GM12865 (cell line): Measurements from ENCODE around the gene ETS2.

ENCODE experiments used
- DNase-seq: peaks from one replicate; pipeline ENCODE4 v3.0.0; 2010; ENCODE audit warnings: low read depth
- H3K4me3 ChIP-seq: 2 replicates; pipeline ENCODE4 v1.5.1; 2011; ENCODE audit warnings: mild to moderate bottlenecking, low read depth, low read length, control low read depth
- TF ChIP-seq, protein P1 (sequence below): IDR thresholded peaks from 2 replicates; pipeline ENCODE4 v1.5.1; 2011; ENCODE audit warnings: low read length, control low read depth, low read depth, inconsistent platforms; ENCODE audit not compliant: insufficient read depth; ENCODE audit errors: missing control alignments

ETS2 gene

DNA sequence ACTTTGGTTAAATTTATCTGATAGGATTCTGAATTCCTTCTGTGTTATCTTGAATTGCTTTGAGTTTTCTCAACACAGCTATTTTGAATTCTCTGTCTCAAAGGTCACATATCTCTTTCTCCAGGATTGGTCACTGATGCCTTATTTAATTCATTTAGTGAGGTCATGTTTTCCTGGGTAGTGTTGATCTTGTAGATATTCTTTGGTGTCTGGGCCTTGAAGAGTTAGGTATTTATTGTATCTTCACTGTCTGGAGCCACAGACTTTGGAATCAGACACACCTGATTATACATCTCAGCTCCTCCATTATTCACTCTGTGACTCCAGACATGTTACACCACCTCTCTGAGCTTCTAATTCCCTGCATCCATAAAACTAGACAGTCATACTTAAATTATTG lies 34.2 kb upstream of the ETS2 start:
- H3K4me3 ChIP-seq: no peak overlapping the region
- TF ChIP-seq, protein P1, sequence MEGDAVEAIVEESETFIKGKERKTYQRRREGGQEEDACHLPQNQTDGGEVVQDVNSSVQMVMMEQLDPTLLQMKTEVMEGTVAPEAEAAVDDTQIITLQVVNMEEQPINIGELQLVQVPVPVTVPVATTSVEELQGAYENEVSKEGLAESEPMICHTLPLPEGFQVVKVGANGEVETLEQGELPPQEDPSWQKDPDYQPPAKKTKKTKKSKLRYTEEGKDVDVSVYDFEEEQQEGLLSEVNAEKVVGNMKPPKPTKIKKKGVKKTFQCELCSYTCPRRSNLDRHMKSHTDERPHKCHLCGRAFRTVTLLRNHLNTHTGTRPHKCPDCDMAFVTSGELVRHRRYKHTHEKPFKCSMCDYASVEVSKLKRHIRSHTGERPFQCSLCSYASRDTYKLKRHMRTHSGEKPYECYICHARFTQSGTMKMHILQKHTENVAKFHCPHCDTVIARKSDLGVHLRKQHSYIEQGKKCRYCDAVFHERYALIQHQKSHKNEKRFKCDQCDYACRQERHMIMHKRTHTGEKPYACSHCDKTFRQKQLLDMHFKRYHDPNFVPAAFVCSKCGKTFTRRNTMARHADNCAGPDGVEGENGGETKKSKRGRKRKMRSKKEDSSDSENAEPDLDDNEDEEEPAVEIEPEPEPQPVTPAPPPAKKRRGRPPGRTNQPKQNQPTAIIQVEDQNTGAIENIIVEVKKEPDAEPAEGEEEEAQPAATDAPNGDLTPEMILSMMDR: no peak
- no peak for DNase-seq

DNA sequence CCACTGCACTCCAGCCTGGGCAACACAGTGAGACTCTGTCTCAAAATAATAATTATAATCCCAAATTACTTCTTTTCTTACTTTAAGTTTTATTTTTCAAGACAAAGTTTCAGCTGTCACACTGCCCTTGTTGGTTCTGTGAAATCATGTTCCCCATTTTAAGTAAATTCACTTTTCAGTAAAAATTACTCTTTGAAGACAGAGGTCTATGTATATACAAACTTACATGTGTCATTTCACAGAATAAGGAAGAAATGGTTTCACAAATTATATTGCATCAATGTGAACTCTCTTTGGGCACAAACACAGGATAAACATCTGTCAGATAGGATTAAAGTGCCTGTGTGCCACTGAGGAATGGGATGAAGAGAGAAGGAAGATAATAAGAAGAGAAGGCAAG lies 33.1 kb upstream of the ETS2 start:
- no peak for DNase-seq
- TF ChIP-seq, protein P1: no peak
- H3K4me3 ChIP-seq: no peak overlapping the region

DNA sequence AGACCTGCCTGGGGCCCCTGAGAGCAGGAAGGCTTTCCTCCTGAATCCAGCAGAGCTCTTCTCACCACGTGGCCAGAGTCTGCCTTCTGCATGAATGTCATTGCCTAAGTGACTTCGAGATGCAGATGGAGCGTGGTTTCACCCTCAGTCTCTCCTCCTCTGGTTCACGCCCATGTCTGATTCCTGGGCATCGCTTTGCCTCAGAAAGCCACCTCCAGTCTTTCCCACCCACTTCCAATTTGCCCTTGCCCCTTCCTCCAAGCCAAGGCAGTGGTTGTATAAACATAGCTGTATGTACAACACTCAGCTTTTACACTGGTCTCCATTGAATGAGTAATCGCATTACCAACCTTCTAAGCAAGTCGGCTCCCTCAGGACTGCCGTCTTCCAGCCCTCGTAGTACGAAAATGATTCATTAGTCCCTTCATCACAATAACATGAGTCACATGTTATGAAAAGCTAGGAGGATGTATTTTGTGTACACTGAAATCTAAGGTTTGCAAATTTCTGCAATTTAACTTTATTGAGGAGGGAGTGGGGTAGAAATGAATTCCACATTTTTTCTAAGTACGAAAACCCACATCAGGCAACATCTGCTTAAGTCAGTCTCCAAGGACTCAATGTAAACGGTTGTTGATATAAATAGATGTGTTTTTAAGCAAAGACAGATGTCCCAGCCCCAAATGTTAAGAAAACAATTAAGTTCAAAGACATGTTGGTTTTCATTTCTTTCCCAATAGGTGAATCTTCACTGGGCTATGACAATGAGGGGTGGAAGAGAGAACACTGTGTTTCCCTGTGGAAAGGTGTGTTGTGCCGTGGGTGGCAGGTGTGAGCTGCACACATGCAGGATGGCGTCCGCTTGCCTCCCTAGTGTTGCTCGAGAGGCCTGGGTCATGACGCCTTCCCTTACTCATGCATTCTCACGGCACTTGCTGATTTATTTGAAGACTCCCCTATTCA lies 32.3 kb upstream of the ETS2 start:
- TF ChIP-seq, protein P1: no peak
- H3K4me3 ChIP-seq: no peak overlapping the region
- peak; percentile 54 for DNase-seq

DNA sequence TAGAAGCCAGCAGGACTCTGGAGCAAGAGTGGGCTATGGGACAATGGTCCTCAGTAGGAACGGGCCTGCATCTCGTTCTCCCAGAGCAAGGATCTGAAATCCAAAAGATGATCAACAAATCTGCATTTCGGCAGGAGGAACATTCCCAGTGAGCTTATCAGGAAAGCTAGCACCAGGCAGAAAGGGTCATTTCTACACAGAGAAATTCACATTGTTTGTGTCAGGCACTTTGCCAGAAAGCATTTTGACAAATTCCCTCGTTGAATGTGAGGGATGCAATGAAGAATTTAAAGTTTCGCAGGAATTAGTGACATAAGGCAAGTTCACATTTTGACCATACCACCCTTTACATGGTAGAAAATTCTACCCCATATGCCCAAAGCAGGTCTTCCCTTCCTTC lies 31.6 kb upstream of the ETS2 start:
- TF ChIP-seq, protein P1: no peak
- no peak overlapping the region for H3K4me3 ChIP-seq
- no peak for DNase-seq

DNA sequence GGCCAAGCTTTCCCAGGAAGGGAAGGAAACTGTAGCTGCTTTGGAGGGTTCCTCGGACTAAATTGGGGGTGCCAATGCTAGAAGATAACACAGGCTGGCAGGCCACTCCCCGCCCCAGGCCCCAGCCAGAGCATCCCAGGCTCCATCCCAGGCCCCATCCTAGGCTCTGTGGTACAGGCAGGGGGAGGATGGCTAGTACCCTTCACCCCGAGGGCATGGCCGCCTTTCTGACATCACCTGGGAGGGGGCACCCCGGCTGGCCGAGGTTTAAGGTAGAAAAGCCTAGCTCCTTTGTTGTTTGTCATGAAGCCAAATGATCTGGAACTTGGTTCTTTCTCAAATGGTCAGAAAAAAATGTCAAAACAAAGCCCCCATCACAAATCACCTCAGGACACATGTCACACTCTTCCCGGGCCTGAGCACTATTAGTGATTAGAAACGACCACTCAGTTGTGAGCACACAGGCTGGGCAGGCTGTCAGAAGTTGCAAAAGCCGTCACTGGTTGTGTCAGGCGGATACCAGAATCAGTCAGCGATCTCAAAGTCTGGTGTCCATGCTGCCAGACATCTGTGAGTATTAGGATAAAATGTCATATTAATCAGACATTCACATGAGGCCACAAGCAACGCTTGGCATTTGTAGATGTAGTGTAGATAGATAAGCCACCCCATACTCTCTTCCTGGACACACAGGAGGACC lies 31.0 kb upstream of the ETS2 start:
- no peak for DNase-seq
- TF ChIP-seq, protein P1: no peak
- H3K4me3 ChIP-seq: no peak overlapping the region

DNA sequence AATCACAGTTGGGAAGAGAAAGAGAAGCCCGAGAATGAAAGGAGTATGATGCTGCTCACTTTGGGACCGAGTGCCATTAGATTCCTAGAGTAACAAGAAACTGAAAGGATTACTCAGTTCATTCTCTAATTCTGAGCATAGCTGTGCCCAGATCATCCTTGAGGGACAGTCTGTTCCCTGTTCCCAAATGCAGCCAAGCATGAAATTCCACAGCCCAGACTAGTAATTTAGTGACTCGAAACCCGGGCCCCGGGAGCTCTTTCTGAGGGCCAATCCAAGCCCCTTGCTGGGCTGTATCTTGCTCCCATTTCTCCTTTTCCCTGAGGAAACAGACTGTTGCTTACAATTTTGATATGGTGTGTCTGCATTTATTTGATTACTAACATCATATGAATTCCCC lies 30.0 kb upstream of the ETS2 start:
- TF ChIP-seq, protein P1: no peak
- DNase-seq: no peak
- H3K4me3 ChIP-seq: no peak overlapping the region
